Stimulated activated CD8-positive, alpha-beta memory T cell treated with anti-CD3 and anti-CD28 coated beads, Interleukin-4, amount 100 ng/mL, for 48 hours (primary cell): Measurements from ENCODE around the gene TFB1M.
"Not testable (repeated sequence)": the region's sequence is repeated elsewhere in the genome, so short reads cannot be mapped to it uniquely, and the experiment has no call there.

ENCODE experiments used
- DNase-seq: peaks from one replicate; pipeline ENCODE4 v3.0.0-alpha.2; 2020

The TFB1M gene

GRCh38 chr6:155329460-155330132 lies 15.3 kb upstream of the TFB1M start:
- no peak for DNase-seq

- no peak for DNase-seq
Measured at GRCh38 chr6:155328539-155329459, 14.5 kb upstream of the TFB1M start.

GRCh38 chr6:155328074-155328538 lies 13.8 kb upstream of the TFB1M start:
- no peak for DNase-seq

GRCh38 chr6:155327326-155328073 lies 13.2 kb upstream of the TFB1M start:
- DNase-seq = peak; percentile 76

- DNase-seq = no peak
Measured at GRCh38 chr6:155325700-155326516, 11.6 kb upstream of the TFB1M start.

GRCh38 chr6:155324993-155325392 lies 10.7 kb upstream of the TFB1M start:
- no peak for DNase-seq

DNA sequence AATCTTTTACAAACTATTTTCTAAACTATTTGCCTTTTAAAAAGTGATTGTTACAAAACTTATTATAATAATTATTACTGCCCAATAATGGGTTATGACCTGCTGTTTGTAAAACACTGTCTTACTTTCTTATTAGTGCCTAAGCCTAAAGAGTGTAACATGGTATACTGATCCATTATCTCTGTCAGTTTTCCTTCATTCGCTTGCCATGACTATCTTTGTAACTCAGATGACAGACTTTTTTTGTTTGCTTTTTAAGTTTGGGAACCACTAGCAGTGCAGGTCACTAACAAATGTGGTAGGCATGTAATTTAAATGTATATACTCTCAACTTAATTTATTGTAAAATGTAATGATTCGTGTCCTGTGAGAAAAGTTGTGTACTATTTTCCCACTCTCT lies 9.9 kb upstream of the TFB1M start:
- no peak for DNase-seq

DNA sequence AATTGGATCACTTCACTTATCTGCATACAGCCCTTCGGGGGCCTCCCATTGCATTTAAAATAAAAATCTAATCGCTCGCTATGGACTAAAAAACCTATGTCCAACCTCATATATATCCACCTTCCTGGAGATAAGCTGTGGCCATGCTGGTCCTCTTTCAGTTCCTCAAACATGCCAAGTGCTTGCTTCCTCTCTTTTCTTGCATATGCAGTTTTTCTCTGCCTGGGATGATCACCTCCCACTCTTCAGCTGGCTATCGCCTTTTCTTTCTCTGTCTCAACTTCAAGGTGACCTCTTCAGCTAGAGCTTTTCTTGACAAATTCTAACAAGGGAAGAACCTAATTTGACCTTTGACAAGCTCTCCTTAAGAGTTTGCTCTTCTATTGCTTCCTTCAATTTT lies 5.6 kb upstream of the TFB1M start:
- no peak for DNase-seq

DNA sequence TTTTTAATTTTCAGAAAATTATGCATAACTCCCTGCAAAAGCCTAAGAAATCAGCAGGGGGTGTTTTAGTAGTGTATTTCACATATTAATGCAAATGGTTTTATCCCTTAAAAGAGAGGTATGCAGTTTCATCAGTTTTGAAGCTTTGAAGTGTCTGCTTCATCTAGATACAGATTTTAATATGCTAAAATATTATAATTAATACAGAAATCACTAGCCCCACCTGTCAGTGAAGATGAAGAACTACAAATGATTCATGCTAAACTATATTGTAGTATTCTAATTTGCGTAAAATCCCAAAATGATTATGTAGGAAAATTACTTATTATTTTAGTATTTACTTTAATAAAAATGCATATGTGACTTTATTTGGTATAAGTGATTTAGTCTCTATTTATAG lies 2.9 kb upstream of the TFB1M start:
- DNase-seq = no peak

DNA sequence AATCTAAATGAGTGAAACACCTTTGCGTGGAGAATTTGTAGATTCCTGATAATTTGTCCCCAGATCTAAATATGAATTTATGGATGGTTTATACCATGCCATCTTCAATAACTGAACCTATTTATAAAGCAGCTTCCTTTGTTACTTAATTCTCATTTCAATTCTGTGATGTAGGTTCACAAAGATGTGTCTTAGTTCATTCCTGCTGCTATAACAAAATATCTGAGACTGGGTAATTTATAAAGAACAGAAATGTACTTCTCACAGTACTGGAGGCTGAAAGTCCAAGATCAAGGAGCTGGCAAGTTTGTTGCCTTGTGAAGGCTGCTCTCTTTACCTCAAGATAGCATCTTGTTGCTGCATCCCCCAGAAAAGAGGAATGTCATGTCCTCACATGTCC lies 2.1 kb upstream of the TFB1M start:
- DNase-seq = no peak

- DNase-seq = no peak
Measured at GRCh38 chr6:155315516-155315871, 1.2 kb upstream of the TFB1M start.

DNA sequence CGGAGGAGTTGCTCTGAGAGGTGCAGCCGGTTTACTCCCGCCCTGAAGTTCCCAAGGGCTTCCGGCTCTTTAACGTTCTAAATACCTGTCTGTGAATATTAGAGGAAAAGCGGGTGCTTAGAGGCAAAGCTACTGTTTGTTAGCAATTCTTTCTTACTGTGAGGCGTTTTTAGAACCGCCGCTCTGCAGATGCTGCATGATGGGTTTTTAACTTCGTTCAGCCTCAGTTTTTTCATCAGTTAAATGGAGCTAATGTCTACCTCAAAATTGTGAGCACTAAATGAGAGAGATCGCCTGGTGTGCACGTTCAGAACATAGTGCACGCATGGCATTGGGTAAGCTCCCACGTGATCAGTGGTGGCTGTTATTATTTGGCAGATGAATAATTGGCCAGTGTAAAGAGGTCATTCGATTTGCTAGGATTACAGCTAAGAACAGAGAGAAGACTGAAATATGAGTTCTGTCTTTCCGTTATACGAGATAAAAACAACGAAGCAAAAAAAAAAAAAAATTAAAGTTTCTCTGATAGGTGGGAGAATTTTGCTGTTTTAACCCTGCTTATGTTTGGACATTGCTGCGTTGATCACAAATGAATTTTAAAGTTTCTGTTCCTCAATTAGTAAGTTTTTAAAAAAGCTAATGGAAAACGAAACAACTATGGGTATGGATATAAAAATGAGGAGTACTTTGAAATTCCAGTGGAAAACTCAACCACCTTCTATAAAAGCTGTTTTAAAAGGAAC lies 660 bp upstream of the TFB1M start:
- DNase-seq = peak; percentile 59

GRCh38 chr6:155313602-155314091 lies 637 bp downstream of the TFB1M start:
- DNase-seq = no peak

DNA sequence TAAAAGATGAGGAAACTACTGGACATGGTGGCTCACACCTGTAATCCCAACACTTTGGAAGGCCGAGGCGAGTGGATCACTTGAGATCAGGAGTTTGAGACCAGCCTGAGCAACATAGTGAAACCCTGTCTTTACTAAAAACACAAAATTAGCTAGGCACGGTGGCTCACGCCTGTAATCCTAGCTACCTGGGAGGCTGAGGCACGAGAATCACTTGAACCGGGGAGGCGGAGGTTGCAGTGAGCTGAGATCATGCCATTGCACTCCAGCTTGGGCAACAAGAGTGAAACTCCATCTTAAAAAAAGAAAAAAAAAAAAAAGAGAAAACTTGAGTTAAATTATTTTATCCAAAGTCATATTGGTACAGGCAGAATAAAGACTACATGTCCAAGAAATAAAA lies 1.3 kb downstream of the TFB1M start:
- not testable (repeated sequence) for DNase-seq

GRCh38 chr6:155311583-155311982 lies 2.7 kb downstream of the TFB1M start:
- no peak for DNase-seq

DNA sequence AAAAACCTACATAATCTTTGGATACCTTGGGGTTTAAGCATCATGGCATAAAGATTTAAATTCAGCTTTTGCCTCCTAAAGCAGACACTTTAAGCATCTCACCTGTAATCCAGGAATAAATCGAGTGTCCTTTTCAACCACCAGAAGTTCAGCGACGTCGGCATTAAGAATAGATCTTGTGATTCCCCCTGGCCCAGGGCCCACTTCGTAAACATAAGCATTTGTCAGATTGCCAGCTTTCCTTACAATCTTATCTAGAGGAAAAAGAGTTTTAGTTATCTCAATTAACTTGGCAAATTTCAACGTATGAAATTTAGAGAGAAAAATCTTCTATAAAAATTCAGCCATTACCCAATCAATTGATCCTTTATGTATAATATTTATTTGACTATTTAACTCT lies 3.2 kb downstream of the TFB1M start:
- no peak for DNase-seq

- no peak for DNase-seq
Measured at GRCh38 chr6:155310596-155310995, 3.7 kb downstream of the TFB1M start.

GRCh38 chr6:155309150-155309549 lies 5.1 kb downstream of the TFB1M start:
- no peak for DNase-seq

GRCh38 chr6:155306958-155307357 lies 7.3 kb downstream of the TFB1M start:
- DNase-seq = no peak

- DNase-seq = no peak
Measured at GRCh38 chr6:155303361-155303870, 10.9 kb downstream of the TFB1M start.

- DNase-seq = no peak
Measured at GRCh38 chr6:155301867-155302266, 12.4 kb downstream of the TFB1M start.
